Osteoblast (primary cell): ENCODE measurements around the gene KRTAP10-7. TPM values are rescaled to one million over a fixed set of nuclear protein-coding genes. Genes with fewer than 3 reads are reported as not detected.
A peak's percentile ranks its signal among the peaks of the same experiment; 100 is the strongest.
"Not testable (repeated sequence)": the region's sequence is repeated elsewhere in the genome, so short reads cannot be mapped to it uniquely, and the experiment has no call there.

Experiments used
- DNase-seq: peaks from one replicate; pipeline ENCODE4 v3.0.0; 2011; ENCODE audit warnings: low spot score, mixed read lengths; ENCODE audit not compliant: insufficient read length; ENCODE audit errors: missing footprints
- H2AFZ ChIP-seq: 2 replicates; pipeline ENCODE4 v1.6.0; 2011; ENCODE audit warnings: mild to moderate bottlenecking, low read length
- H3K27ac ChIP-seq: 2 replicates; pipeline ENCODE4 v1.5.1; 2011; ENCODE audit warnings: mild to moderate bottlenecking, low read depth, low read length, moderate library complexity
- H3K27me3 ChIP-seq: 2 replicates; pipeline ENCODE4 v1.6.0; 2012; ENCODE audit warnings: mild to moderate bottlenecking, control low read depth, inconsistent platforms, low read length, moderate library complexity; ENCODE audit not compliant: insufficient read depth
- H3K36me3 ChIP-seq: 2 replicates; pipeline ENCODE4 v1.5.1; 2011; ENCODE audit warnings: mild to moderate bottlenecking, low read length, control low read depth, moderate library complexity; ENCODE audit not compliant: insufficient read depth
- H3K4me1 ChIP-seq: 2 replicates; pipeline ENCODE4 v1.5.1; 2011; ENCODE audit warnings: mild to moderate bottlenecking, low read length, control low read depth, moderate library complexity; ENCODE audit not compliant: insufficient read depth
- H3K4me2 ChIP-seq: 2 replicates; pipeline ENCODE4 v1.6.0; 2011; ENCODE audit warnings: mild to moderate bottlenecking, low read length; ENCODE audit not compliant: insufficient read depth
- H3K4me3 ChIP-seq: fragments of 200-600 bp; sonication (generic); 3 replicates; pipeline ENCODE4 v1.5.1; 2012; ENCODE audit warnings: mild to moderate bottlenecking, low read length, inconsistent platforms; ENCODE audit not compliant: insufficient read depth
- H3K79me2 ChIP-seq: 2 replicates; pipeline ENCODE4 v1.6.0; 2012; ENCODE audit warnings: mild to moderate bottlenecking, low read length, control low read depth, inconsistent platforms; ENCODE audit not compliant: insufficient read depth
- H3K9me3 ChIP-seq: 2 replicates; pipeline ENCODE4 v1.5.1; 2011; ENCODE audit warnings: low read depth, low read length, control low read depth
- H4K20me1 ChIP-seq: 2 replicates; pipeline ENCODE4 v1.6.0; 2012; ENCODE audit warnings: mild to moderate bottlenecking, low read length, control low read depth; ENCODE audit not compliant: insufficient read depth
- CTCF ChIP-seq: IDR thresholded peaks from 2 replicates; pipeline ENCODE4 v1.5.1; 2011; ENCODE audit warnings: mild to moderate bottlenecking, low read depth, low read length, moderate library complexity; ENCODE audit errors: extremely low read depth
- total RNA-seq: library from RNA; depleted of rRNA; stranded (reverse); fragments of >200 nt; gene quantifications from 2 replicates; pipeline ENCODE4 v1.2.3, GENCODE V29; 2012

Gene KRTAP10-7
- total RNA-seq, 1 donor: not detected

GRCh38 chr21:44595524-44595923 lies 4.9 kb upstream of the KRTAP10-7 start:
- no peak for TF ChIP-seq CTCF

GRCh38 chr21:44596068-44596725 lies 4.2 kb upstream of the KRTAP10-7 start:
- H3K9me3 ChIP-seq: no peaks in the 10 kb centered on the region
- H3K27ac ChIP-seq: no peak overlapping the region
- no peak overlapping the region for H3K4me2 ChIP-seq
- no peak for DNase-seq
- H2AFZ ChIP-seq: no peak overlapping the region
- no peaks in the 10 kb centered on the region for H3K36me3 ChIP-seq
- peaks cover 30% of the 10 kb centered on the region for H3K27me3 ChIP-seq
- no peak overlapping the region for H3K4me3 ChIP-seq
- H4K20me1 ChIP-seq: no peaks in the 10 kb centered on the region
- no peaks in the 10 kb centered on the region for H3K4me1 ChIP-seq
- no peaks in the 10 kb centered on the region for H3K79me2 ChIP-seq
- no peak for TF ChIP-seq CTCF

More at GRCh38 chr21:44595524-44595923, 4.9 kb upstream of the KRTAP10-7 start:
- no peak for DNase-seq
- H3K27me3 ChIP-seq: peaks cover 30% of the 10 kb centered on the region
- H3K27ac ChIP-seq: no peak overlapping the region
- no peak overlapping the region for H3K4me2 ChIP-seq
- no peaks in the 10 kb centered on the region for H3K4me1 ChIP-seq
- no peak overlapping the region for H3K4me3 ChIP-seq
- no peaks in the 10 kb centered on the region for H3K9me3 ChIP-seq
- no peak overlapping the region for H2AFZ ChIP-seq
- no peaks in the 10 kb centered on the region for H3K36me3 ChIP-seq
- H3K79me2 ChIP-seq: no peaks in the 10 kb centered on the region
- H4K20me1 ChIP-seq: no peaks in the 10 kb centered on the region

- TF ChIP-seq CTCF: no peak
- H3K9me3 ChIP-seq: no peaks in the 10 kb centered on the region
- no peak overlapping the region for H2AFZ ChIP-seq
- H3K79me2 ChIP-seq: no peaks in the 10 kb centered on the region
- H3K4me2 ChIP-seq: no peak overlapping the region
- no peak for DNase-seq
- no peak overlapping the region for H3K4me3 ChIP-seq
- no peaks in the 10 kb centered on the region for H3K4me1 ChIP-seq
- H3K27me3 ChIP-seq: peaks cover 19% of the 10 kb centered on the region
- no peaks in the 10 kb centered on the region for H3K36me3 ChIP-seq
- no peak overlapping the region for H3K27ac ChIP-seq
- no peaks in the 10 kb centered on the region for H4K20me1 ChIP-seq
These were observed 2.3 kb upstream of the KRTAP10-7 start for GRCh38 chr21:44598061-44598460.

- no peak overlapping the region for H3K27ac ChIP-seq
- no peaks in the 10 kb centered on the region for H4K20me1 ChIP-seq
- TF ChIP-seq CTCF: no peak
These were observed 950 bp upstream of the KRTAP10-7 start for GRCh38 chr21:44599264-44600029.

GRCh38 chr21:44601091-44601490 lies 694 bp downstream of the KRTAP10-7 start:
- H2AFZ ChIP-seq, H3K27ac ChIP-seq, H3K9me3 ChIP-seq, H3K79me2 ChIP-seq, H3K27me3 ChIP-seq, H3K36me3 ChIP-seq, H3K4me2 ChIP-seq, H3K4me3 ChIP-seq, H3K4me1 ChIP-seq, DNase-seq, H4K20me1 ChIP-seq: not testable (repeated sequence)

More at GRCh38 chr21:44599264-44600029, 950 bp upstream of the KRTAP10-7 start:
- Histone ChIP-seq H3K79me2 (no peaks in the 10 kb centered on the region), H3K36me3 (no peaks in the 10 kb centered on the region), H2AFZ (no peak overlapping the region), H3K4me3 (no peak overlapping the region), H3K4me1 (no peaks in the 10 kb centered on the region), H3K9me3 (no peaks in the 10 kb centered on the region), H3K4me2 (no peak overlapping the region), H3K27me3 (peaks cover 9% of the 10 kb centered on the region)
- peak; percentile 71 for DNase-seq
